Measurements from ENCODE around the gene ZHX3.

The ZHX3 gene

DNA sequence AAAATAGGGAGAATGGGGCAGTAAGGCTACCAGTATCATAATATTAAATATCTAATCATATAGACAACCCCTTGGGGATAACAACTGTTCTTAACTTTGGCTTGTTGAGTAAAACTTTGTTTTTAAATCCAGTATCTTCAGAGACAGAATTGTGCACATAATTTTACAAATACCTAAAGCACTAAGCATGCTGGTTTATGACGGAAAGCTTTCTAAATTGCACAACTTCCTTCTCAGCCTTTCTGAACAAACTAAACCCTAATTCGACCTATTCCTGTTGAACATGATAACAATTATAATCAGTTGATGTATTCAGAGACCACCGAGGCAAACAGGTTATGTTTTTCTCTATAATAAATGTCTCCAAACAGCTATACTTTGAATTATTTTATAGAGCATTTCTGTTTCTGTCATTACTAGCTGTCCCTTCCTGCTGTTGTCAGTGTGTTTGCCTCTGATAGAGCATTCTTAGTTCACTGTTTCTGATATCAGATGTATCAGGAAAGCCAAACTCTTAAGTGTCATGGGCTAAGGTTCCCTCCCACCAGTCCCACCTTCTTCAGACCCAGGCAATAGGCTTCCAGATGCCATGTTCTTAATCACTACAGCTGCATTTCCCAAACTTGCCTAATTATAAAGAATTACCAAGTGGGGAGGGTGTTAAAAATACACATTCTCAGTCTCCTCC, 8.7 kb downstream of the ZHX3 start:
- TF ChIP-seq, protein P1, sequence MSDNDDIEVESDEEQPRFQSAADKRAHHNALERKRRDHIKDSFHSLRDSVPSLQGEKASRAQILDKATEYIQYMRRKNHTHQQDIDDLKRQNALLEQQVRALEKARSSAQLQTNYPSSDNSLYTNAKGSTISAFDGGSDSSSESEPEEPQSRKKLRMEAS (IDR thresholded peaks at IDR 0.05; ENCODE audit: low read depth, low read length), result 0 out of 2 replicates have a peak, but pooled peaks have one; percentile 28
- TF ChIP-seq MYC (IDR thresholded peaks at IDR 0.05; ENCODE audit: low read depth, low read length), result peak; percentile 46
- TF ChIP-seq CTCF (IDR thresholded peaks at IDR 0.05; ENCODE audit: low read depth, low read length), result no peak
- DNase-seq (ENCODE audit: low read depth), result peak; percentile 73
- peak overlapping the region; percentile 19 for H3K4me3 ChIP-seq (ENCODE audit: low read depth, low read length)

- TF ChIP-seq, protein P1 (IDR thresholded peaks at IDR 0.05; ENCODE audit: low read depth, low read length), result no peak
- TF ChIP-seq CTCF (IDR thresholded peaks at IDR 0.05; ENCODE audit: low read depth, low read length) (no peak), MYC (IDR thresholded peaks at IDR 0.05; ENCODE audit: low read depth, low read length) (no peak), POLR2A (IDR thresholded peaks at IDR 0.05; ENCODE audit: extremely low read depth, insufficient read length) (no peak)
- peak; percentile 62 for DNase-seq (ENCODE audit: low read depth)
Measured at GRCh38 chr20:41308290-41308711, 9.2 kb downstream of the ZHX3 start.

DNA sequence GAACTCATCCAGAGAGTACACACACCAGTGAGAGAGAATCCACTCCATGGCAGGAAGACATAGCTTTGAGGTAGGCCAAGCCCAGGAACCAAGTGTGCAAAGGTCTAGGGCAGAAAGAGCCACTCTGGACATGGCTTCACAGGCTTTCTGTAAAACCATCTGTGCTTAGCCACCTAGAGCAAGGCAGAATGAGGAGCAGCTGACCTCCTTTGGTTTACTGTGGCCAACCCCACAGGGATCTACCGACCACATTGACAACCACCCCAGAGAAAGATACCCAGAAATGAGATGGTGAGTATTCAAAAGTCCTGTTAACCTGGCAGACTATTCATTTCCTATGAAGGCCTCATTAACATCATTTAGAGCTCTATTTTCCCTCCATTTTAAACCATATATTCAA, 10.5 kb downstream of the ZHX3 start:
- no peak for DNase-seq (ENCODE audit: low read depth)
- H3K4me3 ChIP-seq (ENCODE audit: low read depth, low read length), result no peak overlapping the region
- TF ChIP-seq, protein P1 (IDR thresholded peaks at IDR 0.05; ENCODE audit: low read depth, low read length), result no peak
- TF ChIP-seq CTCF (IDR thresholded peaks at IDR 0.05; ENCODE audit: low read depth, low read length), result no peak
- no peak for TF ChIP-seq POLR2A (IDR thresholded peaks at IDR 0.05; ENCODE audit: extremely low read depth, insufficient read length)
- TF ChIP-seq MYC (IDR thresholded peaks at IDR 0.05; ENCODE audit: low read depth, low read length), result no peak

More at GRCh38 chr20:41308290-41308711, 9.2 kb downstream of the ZHX3 start:
- peak overlapping the region; percentile 19 for H3K4me3 ChIP-seq (ENCODE audit: low read depth, low read length)

DNA sequence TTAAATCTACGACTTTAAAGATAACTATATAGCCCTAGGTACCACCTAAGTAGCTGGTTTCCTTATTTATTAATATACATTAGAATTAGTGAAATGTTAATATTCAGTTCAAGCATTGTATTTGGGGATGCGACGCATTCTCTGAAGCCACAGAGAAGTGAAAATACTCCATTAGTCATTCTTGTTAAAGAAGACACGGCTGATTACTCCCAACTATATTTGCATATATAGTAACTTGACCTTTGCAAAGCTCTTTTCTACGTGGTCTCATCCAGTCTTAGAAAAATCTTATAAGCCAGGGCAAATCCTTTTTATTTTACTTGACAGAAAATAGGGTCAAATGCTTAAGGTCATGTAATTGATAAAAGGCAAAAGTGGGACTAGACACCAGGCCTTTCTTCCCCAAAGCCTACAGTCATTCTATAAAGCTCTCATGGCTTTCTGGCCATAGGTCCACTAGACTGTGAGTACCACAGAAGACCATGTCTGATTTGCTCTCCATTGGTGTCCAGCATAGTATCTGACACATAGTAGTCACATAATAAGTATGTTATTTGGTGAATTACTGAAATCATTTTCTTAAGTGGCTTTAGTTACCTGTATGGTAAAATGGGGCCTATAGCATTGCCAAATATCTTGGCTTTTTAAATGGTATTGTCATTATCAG, 11.3 kb downstream of the ZHX3 start:
- no peak for DNase-seq (ENCODE audit: low read depth)
- TF ChIP-seq POLR2A (IDR thresholded peaks at IDR 0.05; ENCODE audit: extremely low read depth, insufficient read length), result no peak
- no peak for TF ChIP-seq MYC (IDR thresholded peaks at IDR 0.05; ENCODE audit: low read depth, low read length)
- no peak for TF ChIP-seq CTCF (IDR thresholded peaks at IDR 0.05; ENCODE audit: low read depth, low read length)
- TF ChIP-seq, protein P1 (IDR thresholded peaks at IDR 0.05; ENCODE audit: low read depth, low read length), result no peak
- no peak overlapping the region for H3K4me3 ChIP-seq (ENCODE audit: low read depth, low read length)

DNA sequence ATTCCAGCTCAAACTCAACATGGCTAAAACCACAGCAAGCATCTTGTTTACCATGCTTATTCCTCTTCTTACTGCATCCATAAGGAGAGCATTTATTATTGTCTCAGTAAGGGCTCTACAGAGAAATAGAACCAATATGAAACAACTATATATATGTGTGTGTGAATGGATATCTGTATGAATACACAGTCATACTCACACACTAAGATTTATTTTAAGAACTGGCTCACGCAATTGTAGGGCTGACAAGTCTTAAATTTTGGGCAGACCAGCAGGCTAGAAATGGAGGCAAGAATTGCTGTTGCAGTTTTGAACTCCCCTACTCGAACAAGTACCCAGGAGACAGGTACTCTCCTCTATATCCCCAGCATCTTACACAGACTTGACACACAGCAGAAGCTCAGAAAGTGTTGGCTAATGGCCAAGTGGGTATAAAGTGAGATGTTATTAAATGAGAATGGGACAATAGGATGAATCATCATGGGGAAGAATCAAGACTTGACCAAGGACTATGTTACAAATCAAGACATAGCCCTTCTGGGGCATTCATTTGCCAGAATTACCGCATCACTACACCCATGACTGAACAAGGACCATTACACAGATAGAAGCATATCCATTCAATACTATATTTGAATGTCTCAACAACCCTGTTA, 13.0 kb downstream of the ZHX3 start:
- TF ChIP-seq MYC (IDR thresholded peaks at IDR 0.05; ENCODE audit: low read depth, low read length) (no peak), CTCF (IDR thresholded peaks at IDR 0.05; ENCODE audit: low read depth, low read length) (no peak), POLR2A (IDR thresholded peaks at IDR 0.05; ENCODE audit: extremely low read depth, insufficient read length) (no peak)
- TF ChIP-seq, protein P1 (IDR thresholded peaks at IDR 0.05; ENCODE audit: low read depth, low read length), result no peak
- DNase-seq (ENCODE audit: low read depth), result no peak
- no peak overlapping the region for H3K4me3 ChIP-seq (ENCODE audit: low read depth, low read length)
